ENCODE results near the gene GNA12.

DNA sequence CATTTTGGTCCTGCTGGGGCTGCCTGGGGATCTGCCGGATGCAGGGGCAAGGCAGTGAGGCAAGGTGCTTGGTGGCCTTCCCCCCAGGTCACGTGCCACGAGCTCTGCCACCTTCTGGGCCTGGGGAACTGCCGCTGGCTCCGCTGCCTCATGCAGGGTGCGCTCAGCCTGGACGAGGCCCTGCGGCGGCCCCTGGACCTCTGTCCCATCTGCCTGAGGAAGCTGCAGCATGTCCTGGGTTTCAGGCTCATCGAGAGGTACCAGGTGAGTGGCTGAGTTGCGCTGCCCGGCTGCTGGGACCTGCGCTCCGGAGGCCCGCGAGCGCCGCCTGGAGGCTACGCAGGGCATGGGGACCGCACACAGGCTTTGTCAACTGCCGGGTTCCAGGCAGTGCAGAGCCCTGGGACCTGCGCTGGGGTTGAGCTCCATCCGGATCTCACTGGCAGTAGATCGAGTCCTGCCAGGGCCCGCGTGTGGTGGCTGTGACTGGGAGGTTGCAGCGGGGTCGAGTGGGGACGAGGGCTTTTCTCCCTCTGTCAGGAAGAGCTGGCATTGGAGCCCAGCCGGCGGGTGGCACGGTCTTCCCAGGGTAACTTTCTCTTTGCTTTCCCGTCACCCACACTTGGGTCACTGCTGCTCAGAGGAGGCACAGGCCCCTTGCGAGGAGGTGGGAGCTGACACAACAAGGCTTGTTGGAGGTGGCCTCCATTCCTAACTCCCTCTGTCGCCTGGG, 134.4 kb downstream of the GNA12 start:
- TF ChIP-seq, protein P1, sequence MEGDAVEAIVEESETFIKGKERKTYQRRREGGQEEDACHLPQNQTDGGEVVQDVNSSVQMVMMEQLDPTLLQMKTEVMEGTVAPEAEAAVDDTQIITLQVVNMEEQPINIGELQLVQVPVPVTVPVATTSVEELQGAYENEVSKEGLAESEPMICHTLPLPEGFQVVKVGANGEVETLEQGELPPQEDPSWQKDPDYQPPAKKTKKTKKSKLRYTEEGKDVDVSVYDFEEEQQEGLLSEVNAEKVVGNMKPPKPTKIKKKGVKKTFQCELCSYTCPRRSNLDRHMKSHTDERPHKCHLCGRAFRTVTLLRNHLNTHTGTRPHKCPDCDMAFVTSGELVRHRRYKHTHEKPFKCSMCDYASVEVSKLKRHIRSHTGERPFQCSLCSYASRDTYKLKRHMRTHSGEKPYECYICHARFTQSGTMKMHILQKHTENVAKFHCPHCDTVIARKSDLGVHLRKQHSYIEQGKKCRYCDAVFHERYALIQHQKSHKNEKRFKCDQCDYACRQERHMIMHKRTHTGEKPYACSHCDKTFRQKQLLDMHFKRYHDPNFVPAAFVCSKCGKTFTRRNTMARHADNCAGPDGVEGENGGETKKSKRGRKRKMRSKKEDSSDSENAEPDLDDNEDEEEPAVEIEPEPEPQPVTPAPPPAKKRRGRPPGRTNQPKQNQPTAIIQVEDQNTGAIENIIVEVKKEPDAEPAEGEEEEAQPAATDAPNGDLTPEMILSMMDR (conservative IDR thresholded peaks at IDR 0.05; ENCODE audit: low read depth, low read length) = peak; percentile 66
- no peak for TF ChIP-seq RFX5 (IDR thresholded peaks at IDR 0.05; ENCODE audit: low read depth, low read length)
- no peak for TF ChIP-seq CEBPB (IDR thresholded peaks at IDR 0.05; ENCODE audit: low read depth, low read length)
- TF ChIP-seq BHLHE40 (IDR thresholded peaks at IDR 0.05; ENCODE audit: low read depth, low read length) = no peak
- TF ChIP-seq SMC3 (IDR thresholded peaks at IDR 0.05; ENCODE audit: low read depth, low read length) = peak; percentile 62
- TF ChIP-seq, protein P2, sequence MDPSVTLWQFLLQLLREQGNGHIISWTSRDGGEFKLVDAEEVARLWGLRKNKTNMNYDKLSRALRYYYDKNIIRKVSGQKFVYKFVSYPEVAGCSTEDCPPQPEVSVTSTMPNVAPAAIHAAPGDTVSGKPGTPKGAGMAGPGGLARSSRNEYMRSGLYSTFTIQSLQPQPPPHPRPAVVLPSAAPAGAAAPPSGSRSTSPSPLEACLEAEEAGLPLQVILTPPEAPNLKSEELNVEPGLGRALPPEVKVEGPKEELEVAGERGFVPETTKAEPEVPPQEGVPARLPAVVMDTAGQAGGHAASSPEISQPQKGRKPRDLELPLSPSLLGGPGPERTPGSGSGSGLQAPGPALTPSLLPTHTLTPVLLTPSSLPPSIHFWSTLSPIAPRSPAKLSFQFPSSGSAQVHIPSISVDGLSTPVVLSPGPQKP (IDR thresholded peaks at IDR 0.05; ENCODE audit: borderline replicate concordance, low read depth, low read length) = no peak
- TF ChIP-seq CHD1 (IDR thresholded peaks at IDR 0.05; ENCODE audit: low read depth, low read length) = no peak
- no peak for TF ChIP-seq POLR2A (IDR thresholded peaks at IDR 0.05; ENCODE audit: low read depth, low read length)
- no peak for TF ChIP-seq MXI1 (IDR thresholded peaks at IDR 0.05; ENCODE audit: borderline replicate concordance, low read depth, low read length)
- peak; percentile 67 for TF ChIP-seq RAD21 (IDR thresholded peaks at IDR 0.05; ENCODE audit: low read length)
- TF ChIP-seq RCOR1 (IDR thresholded peaks at IDR 0.05; ENCODE audit: insufficient replicate concordance, low read length) = no peak
- TF ChIP-seq, protein P3, sequence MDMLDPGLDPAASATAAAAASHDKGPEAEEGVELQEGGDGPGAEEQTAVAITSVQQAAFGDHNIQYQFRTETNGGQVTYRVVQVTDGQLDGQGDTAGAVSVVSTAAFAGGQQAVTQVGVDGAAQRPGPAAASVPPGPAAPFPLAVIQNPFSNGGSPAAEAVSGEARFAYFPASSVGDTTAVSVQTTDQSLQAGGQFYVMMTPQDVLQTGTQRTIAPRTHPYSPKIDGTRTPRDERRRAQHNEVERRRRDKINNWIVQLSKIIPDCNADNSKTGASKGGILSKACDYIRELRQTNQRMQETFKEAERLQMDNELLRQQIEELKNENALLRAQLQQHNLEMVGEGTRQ (IDR thresholded peaks at IDR 0.05; ENCODE audit: low read depth, low read length) = no peak
- no peak for TF ChIP-seq MAZ (IDR thresholded peaks at IDR 0.05; ENCODE audit: borderline replicate concordance, low read depth, low read length)
- no peak for TF ChIP-seq MAFK (IDR thresholded peaks at IDR 0.05; ENCODE audit: low read depth, low read length)

All from IMR-90 (cell line).